Measurements from ENCODE around the gene SEC24D.

Gene SEC24D

DNA sequence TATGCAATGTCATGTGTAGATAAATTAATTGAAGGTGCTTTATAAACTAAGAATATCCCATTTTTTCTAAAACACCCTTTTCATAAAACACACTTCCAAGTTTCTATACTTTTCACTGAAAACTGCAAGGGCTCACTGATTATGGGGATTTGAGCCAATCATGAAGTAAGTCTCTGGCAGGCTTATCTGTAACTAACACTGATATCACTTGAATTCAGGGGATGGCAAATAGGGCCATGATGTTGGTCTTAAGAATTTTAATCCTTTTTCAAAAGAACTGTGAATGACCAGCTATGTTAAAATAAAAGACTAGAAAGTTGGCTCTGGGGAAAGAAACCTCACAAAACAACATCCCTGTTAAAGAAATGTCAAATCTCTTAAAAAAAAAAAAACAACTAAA, 13.0 kb upstream of the SEC24D start (continued):
- no peak for TF ChIP-seq ZNF518A (tag by site-specific recombination; conservative IDR thresholded peaks at IDR 0.05; ENCODE audit: low read depth)

GRCh38 chr4:118848242-118848641, 12.3 kb upstream of the SEC24D start:
- H3K9me3 ChIP-seq (ENCODE audit: control insufficient read depth, insufficient read depth, low read depth, low read length): no peaks in the 10 kb centered on the region
- H3K4me3 ChIP-seq (ENCODE audit: low read depth, low read length): no peak overlapping the region
- CTCF ChIA-PET: interaction anchor here (1.6 kb wide), 1 partner anchor 16 kb away, joined by 6 read pairs; no protein-coding TSS in a partner anchor
- H3K4me1 ChIP-seq (ENCODE audit: control insufficient read depth, insufficient read depth, low read length): no peaks in the 10 kb centered on the region; the same call in 1 of the 2 replicates
- TF ChIP-seq GLI4 (tag by site-specific recombination; IDR thresholded peaks at IDR 0.05) (no peak), ZXDB (tag by site-specific recombination; IDR thresholded peaks at IDR 0.05) (no peak), ZSCAN23 (tag by site-specific recombination; IDR thresholded peaks at IDR 0.05) (no peak), ZNF529 (tag by site-specific recombination; IDR thresholded peaks at IDR 0.05; ENCODE audit: insufficient replicate concordance) (no peak), PBX3 (CRISPR knock-in tag; IDR thresholded peaks at IDR 0.05) (no peak), KLF8 (tag by site-specific recombination; IDR thresholded peaks at IDR 0.05) (no peak), MYNN (tag by site-specific recombination; IDR thresholded peaks at IDR 0.05; ENCODE audit: borderline replicate concordance) (no peak), REPIN1 (tag by site-specific recombination; IDR thresholded peaks at IDR 0.05; ENCODE audit: low read depth) (no peak), ZNF654 (tag by site-specific recombination; IDR thresholded peaks at IDR 0.05; ENCODE audit: low read depth) (no peak), ZNF837 (tag by site-specific recombination; IDR thresholded peaks at IDR 0.05) (no peak), SP2 (tag by site-specific recombination; IDR thresholded peaks at IDR 0.05) (no peak), ZNF791 (tag by site-specific recombination; IDR thresholded peaks at IDR 0.05) (no peak), KLF7 (tag by site-specific recombination; IDR thresholded peaks at IDR 0.05; ENCODE audit: borderline replicate concordance) (no peak), ZNF211 (tag by site-specific recombination; IDR thresholded peaks at IDR 0.05; ENCODE audit: low read depth) (no peak), ZNF707 (tag by site-specific recombination; IDR thresholded peaks at IDR 0.05) (no peak), REST (tag by site-specific recombination; IDR thresholded peaks at IDR 0.05) (no peak), ZFP3 (tag by site-specific recombination; IDR thresholded peaks at IDR 0.05; ENCODE audit: low read depth) (no peak), ZNF335 (tag by site-specific recombination; conservative IDR thresholded peaks at IDR 0.05) (no peak), ZNF624 (tag by site-specific recombination; IDR thresholded peaks at IDR 0.05) (no peak)
- TF ChIP-seq, protein P1, sequence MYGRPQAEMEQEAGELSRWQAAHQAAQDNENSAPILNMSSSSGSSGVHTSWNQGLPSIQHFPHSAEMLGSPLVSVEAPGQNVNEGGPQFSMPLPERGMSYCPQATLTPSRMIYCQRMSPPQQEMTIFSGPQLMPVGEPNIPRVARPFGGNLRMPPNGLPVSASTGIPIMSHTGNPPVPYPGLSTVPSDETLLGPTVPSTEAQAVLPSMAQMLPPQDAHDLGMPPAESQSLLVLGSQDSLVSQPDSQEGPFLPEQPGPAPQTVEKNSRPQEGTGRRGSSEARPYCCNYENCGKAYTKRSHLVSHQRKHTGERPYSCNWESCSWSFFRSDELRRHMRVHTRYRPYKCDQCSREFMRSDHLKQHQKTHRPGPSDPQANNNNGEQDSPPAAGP (tag by site-specific recombination; IDR thresholded peaks at IDR 0.05): no peak
- POLR2A ChIA-PET: no interaction called here
- H3K27ac ChIP-seq (ENCODE audit: extremely low read depth, low read depth, low read length): no peak overlapping the region
- H3K36me3 ChIP-seq (ENCODE audit: control insufficient read depth in 2 of 2, insufficient read depth in 1 of 2, low read length in 2 of 2): no peaks in the 10 kb centered on the region

Measured in HEK293 (cell line).